ENCODE measurements around the gene GSK3B.
"Not testable (repeated sequence)": the region's sequence is repeated elsewhere in the genome, so short reads cannot be mapped to it uniquely, and the experiment has no call there.

The GSK3B gene

DNA sequence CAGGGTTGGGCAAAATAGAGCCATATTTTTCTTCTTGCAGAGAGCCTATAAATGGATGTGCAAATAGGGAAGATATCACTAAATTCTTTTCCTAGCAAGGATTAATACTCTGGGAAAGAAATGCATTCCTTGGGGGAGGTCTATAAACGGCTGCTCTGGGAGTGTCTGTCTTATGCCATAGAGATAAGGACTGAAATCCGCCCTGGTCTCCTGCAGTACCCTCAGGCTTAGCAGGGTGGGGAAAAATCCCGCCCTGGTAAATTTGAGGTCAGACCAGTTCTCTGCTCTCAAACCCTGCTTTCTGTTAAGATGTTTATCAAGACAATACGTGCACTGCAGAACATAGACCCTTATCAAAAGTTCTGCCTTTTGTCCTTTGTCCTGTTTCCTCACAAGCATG lies 205.6 kb downstream of the GSK3B start:
- in situ Hi-C loops (cut with HindIII; ENCODE audit: low sequenced_read_pairs): not testable (repeated sequence)

- in situ Hi-C loops (cut with HindIII; ENCODE audit: low sequenced_read_pairs): no loop called here
These were observed 208.3 kb downstream of the GSK3B start for GRCh38 chr3:119885746-119886530.

DNA sequence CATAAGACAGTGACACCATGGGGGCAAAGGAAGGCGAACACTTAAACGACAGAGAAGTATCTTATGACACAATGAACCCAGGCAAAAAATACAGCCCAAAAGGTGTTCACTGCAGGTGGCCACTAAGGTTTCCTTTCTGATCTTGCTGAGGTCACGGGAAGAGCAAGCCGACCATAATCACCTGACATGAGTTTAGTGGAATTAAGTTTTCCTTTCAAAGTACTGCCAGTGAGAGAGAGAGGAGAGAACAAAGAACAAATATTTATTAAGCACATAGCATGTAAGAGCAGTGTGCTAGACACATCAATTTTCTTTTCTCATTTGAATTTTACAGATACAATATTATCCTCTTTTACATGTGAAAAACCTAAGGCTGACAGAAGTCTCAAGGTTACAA lies 210.1 kb downstream of the GSK3B start:
- in situ Hi-C loops (cut with HindIII; ENCODE audit: low sequenced_read_pairs): no loop called here

DNA sequence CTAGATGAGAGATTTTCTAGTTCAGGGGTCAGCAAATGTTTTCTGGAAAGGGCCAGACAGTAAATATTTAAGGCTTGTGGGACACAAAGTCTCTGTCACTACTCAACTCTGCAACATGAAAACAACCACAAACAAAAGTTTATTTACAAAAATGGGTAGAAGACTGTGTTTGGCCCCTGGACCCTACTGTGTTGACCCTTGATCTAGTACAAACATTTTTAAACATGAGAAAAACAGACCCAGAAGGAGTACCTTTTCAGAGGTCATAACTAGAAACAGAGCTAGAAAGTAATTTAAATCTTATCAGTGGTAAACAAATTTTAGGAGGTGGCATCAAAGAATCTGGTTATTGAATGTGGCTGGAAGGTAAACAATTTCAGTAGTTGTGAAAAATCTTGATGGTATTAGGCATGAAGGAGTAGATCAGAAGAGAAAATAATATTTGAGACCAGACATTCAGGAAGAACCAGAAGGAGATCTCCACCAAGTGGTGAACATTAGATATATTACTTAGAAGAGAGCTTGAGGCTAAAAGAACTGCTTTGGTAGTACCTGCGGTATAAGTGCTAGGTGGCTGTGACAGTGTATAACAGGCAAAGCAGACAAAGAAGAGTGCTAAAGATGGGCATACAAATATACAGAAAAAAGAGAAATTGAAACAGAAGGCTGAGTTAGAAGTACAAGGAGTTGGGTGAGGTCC lies 210.6 kb downstream of the GSK3B start:
- in situ Hi-C loops (cut with HindIII; ENCODE audit: low sequenced_read_pairs): no loop called here

DNA sequence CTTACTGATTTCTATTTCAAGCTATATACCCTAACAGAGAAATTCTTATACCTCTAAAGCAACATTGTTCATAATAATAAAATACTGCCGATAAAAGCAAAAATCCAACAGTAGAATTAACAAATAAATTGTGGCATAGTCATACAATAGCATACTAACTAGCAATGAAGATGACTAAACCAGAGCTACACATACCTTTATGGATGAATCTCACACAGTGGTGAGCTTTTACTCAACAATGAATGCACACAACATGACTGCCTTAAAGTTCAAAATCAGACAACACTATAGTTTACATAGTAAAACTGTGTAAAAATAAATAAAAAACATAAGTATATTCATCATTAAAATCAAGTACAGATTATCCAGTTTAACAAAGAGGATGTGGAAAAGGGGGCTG lies 213.3 kb downstream of the GSK3B start:
- in situ Hi-C loops (cut with HindIII; ENCODE audit: low sequenced_read_pairs): no loop called here

- in situ Hi-C loops (cut with HindIII; ENCODE audit: low sequenced_read_pairs): no loop called here
These were observed 220.6 kb downstream of the GSK3B start for GRCh38 chr3:119873646-119874045.

- in situ Hi-C loops (cut with HindIII; ENCODE audit: low sequenced_read_pairs): no loop called here
These were observed 221.5 kb downstream of the GSK3B start for GRCh38 chr3:119872773-119873172.

- in situ Hi-C loops (cut with HindIII; ENCODE audit: low sequenced_read_pairs): no loop called here
These were observed 222.7 kb downstream of the GSK3B start for GRCh38 chr3:119871571-119871970.

DNA sequence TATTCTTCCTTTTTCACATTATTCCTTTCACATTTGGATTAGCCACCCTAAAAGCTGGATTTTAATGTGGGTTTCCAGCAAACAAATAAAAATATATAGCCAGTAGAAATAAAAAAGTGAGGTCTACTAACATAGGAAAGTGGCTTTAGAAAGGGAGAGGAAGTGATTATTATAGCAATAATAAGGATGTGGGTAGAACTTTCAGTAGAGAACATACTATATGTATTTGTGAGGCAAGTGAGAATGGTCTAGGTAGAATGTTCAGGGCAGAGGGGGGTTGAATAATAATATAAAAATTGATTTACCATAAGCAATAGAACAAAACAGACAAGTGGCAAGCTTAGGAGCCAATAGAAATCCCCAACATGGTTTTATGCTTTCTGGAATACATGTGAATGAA lies 223.7 kb downstream of the GSK3B start:
- in situ Hi-C loops (cut with HindIII; ENCODE audit: low sequenced_read_pairs): no loop called here

- in situ Hi-C loops (cut with HindIII; ENCODE audit: low sequenced_read_pairs): no loop called here
These were observed 229.8 kb downstream of the GSK3B start for GRCh38 chr3:119864476-119864875.

DNA sequence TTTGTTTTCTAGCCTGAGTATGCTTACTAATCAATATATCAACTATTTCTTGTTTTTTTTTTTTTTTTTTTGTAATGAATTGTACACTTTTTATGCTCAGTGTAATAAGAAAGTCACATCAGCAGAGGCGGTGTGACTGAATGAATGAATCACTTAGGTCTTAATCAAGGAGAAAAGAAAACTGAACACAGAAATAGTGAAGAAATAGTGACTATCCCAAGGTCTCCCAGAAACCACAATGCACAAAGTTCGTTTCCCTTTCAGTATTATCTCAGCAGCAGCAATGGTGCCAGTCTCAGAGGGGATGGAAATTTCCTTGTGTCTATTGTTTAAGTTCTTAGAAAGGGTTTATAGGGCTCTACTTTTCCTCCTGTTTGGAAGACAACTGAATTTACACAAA lies 231.6 kb downstream of the GSK3B start:
- in situ Hi-C loops (cut with HindIII; ENCODE audit: low sequenced_read_pairs): no loop called here

- in situ Hi-C loops (cut with HindIII; ENCODE audit: low sequenced_read_pairs): no loop called here
These were observed 232.6 kb downstream of the GSK3B start for GRCh38 chr3:119861681-119862080.

DNA sequence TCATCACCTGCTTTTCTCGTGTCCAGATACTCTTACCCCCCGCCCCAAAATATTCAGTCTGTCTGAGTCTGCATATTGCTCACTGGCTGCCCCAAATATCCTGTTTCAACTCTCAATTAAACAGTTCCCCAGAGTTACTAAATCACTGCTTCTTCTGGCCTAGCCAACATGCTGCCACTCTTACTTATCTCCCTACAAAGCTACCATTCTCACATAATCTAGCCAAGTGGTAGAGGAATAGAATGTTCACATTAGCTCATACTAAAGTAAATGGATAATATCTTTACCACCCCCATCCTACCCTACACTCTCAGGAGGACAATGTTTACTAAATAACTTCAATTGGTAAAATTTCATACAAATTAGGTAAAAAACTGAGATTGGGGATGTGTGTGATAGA lies 234.5 kb downstream of the GSK3B start:
- in situ Hi-C loops (cut with HindIII; ENCODE audit: low sequenced_read_pairs): no loop called here

- in situ Hi-C loops (cut with HindIII; ENCODE audit: low sequenced_read_pairs): no loop called here
These were observed 235.3 kb downstream of the GSK3B start for GRCh38 chr3:119858957-119859356.

DNA sequence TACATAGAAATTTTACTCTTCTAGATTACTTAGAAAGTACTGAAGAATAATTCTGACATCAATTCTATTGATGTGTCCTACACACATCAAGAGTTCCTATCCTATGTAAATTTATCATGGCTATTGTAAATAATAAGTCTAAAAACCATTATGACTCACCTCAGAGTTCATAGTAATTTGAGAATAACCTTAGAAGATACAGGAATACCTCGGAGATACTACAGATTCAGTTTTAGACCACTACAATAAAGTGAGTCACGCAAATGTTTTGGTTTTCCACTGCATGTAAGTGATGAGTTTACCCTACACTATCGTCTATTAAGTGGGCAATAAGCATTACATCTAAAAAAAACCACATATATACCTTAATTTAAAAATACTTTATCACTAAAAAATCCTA lies 237.6 kb downstream of the GSK3B start:
- in situ Hi-C loops (cut with HindIII; ENCODE audit: low sequenced_read_pairs): no loop called here

- in situ Hi-C loops (cut with HindIII; ENCODE audit: low sequenced_read_pairs): no loop called here
These were observed 245.1 kb downstream of the GSK3B start for GRCh38 chr3:119849126-119849525.

- in situ Hi-C loops (cut with HindIII; ENCODE audit: low sequenced_read_pairs): no loop called here
These were observed 252.3 kb downstream of the GSK3B start for GRCh38 chr3:119841808-119842471.

GRCh38 chr3:119835556-119835955 lies 258.7 kb downstream of the GSK3B start:
- in situ Hi-C loops (cut with HindIII; ENCODE audit: low sequenced_read_pairs): no loop called here

DNA sequence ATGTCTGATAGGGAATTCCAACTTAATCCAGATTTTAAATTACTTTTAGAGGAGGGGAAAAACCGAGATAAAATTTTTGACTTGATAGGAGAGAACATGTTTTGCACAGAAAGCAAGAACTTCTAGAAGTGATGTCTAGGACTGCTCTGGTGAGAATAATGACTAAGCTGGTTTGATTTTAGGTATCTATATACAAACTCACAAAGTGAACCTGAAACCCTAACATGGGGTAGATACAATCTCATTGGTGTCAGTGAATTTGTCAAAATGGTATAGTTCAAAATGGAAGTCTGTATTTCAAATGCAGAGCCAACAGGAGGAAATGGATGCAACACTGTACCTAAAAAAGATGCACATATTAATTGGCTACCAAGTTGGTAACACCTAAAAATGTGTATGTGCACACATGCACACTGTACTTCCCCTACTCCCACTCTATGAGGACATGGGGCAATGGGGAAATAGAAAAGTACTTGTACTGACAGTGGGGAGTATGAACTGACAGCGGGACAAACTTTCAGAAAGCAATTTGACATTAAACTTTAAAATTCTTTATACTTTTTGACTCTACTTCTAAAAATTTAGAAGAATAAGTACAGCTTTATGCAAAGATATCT lies 259.4 kb downstream of the GSK3B start:
- in situ Hi-C loops (cut with HindIII; ENCODE audit: low sequenced_read_pairs): no loop called here

DNA sequence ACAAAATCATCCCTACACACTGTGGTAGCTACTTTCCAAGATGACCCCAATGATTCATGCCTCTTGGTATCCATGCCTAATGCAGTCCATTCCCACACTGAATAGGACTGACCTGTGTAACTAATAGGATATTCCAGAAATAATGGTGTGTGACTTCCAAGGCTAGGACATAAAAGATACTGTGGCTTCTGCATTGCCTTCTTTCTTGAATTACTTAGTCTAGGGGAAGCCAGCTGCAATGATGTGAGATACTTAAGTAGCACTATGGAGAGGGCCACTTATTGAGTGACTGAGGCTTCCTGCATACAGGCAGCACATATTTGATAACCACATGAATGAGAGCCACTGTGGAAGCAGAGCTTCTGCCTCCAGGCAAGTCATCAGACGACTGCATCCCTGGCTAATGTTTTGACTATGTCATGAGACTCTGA lies 262.3 kb downstream of the GSK3B start:
- in situ Hi-C loops (cut with HindIII; ENCODE audit: low sequenced_read_pairs): no loop called here

GRCh38 chr3:119831022-119831421 lies 263.2 kb downstream of the GSK3B start:
- in situ Hi-C loops (cut with HindIII; ENCODE audit: low sequenced_read_pairs): no loop called here
